Measurements from ENCODE around the gene UFD1.

UFD1 gene

DNA sequence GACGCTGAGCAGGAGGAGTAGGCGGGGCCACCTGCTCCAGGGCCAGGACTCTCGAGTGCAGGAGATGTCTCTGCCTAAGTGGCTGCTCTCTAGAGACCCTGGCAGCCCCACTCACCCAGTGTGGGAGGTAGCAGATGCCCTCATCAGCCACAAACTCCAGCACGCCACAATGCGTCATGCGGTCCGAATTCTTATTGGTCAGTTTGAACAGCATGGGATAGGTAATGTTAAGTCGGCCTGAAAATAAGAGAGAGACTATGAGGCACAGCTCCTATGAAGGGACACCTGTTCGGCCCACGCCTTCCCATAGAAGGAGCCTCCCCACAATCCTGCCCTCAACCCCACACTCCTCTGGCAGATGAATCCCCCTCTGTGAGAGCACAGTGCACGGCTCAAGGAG lies 7.4 kb downstream of the UFD1 start:
- no peak for DNase-seq (ENCODE audit: low spot score)

DNA sequence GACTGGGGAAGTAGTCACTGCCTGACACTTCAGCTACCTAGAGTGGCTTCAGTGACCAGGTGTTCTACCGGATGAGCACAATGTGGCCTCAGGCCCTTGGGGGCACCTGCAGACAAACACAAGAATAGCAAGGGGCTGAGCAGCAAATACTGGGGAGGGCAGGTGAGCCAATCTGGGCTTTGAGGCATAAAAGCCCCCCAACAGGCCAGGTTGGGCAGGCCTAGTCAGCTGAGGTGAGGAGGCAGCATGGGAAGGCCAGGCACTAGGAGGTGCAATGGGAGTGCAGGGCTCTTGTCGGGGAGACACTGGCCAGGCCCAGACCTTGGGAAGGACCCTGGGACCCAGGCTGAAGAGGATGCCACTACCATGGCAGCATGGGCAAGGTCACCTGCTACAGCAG lies 9.0 kb downstream of the UFD1 start:
- DNase-seq (ENCODE audit: low spot score) = no peak

DNA sequence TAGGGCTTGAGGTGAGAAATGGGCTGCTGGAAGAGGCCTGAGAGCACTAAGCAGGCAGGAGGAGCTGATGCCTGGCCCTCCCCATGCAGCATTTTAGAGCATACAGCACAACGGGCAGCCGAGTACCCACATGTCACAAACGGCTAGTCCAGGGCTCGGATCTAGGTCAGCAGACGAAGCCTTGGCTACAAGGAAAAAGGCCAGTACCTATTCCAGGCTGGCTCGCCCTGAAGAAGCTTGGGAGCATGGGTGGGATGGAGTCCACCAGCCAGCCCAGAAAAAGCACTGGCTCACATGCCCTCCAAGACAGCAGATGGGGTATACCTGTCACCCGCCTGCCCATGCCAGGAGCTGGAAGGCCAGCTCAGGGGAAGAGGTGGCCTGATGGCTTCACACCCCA lies 9.6 kb downstream of the UFD1 start:
- no peak for DNase-seq (ENCODE audit: low spot score)

DNA sequence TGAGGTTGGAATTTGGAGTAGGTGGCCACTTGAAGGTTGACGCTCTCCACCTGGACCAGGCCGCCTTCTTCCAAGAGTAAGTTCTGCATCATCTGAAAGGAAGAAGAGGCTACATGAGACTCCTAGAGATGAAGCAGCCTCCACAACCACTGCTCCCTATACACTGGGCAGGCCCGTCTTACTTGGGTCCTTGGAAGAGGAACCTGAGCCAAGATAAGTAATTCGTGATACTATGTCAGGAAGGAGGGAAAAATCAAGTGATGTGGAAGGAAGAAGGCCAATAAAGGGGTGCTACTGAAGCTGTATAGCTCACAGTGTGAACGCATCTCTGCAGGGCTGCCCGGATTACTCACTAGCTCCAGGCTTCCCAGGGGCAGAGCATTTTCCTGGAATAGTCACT lies 11.1 kb downstream of the UFD1 start:
- DNase-seq (ENCODE audit: low spot score) = no peak

DNA sequence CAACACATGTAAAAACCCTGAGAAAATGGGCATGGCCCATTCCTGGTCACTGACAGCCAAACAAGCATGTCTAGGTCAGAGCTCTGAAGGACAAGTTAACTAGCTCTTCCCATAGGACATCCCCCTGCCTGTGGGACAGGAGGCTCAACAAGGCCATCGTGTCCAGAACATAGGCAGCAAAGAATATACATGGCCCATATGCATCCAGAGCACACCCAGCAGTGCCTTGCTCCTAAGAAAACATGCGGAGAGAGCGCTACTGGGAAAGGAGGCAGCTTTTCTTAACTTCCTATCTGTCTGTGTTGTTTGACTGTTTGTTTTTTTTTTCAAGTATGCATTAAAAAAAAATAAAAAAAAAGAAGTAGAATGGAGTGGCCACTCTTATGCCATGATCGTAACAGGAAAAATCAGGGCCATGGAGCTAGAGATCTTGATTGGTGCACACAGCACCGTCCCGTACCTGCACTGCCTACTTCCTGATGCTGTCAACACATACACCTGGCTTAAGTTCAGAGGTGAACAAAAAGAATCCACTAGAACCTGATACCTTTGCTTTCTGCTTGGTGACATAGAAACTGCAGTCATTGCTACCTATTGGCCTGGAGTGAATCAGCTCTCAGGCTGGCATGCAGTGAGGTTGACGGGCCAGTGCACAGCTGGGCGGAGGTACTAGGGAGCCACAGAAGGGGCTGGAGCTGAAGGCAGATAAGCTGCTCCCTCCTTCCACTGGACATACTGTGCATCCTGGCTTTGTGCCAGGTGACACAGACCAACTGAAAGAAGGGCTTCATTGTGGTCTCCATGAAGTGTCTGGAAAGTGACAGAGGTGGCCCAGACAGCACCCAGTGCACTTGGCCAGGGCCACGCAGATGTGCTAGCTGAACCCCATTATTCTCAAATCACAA lies 11.9 kb downstream of the UFD1 start:
- no peak for DNase-seq (ENCODE audit: low spot score)

DNA sequence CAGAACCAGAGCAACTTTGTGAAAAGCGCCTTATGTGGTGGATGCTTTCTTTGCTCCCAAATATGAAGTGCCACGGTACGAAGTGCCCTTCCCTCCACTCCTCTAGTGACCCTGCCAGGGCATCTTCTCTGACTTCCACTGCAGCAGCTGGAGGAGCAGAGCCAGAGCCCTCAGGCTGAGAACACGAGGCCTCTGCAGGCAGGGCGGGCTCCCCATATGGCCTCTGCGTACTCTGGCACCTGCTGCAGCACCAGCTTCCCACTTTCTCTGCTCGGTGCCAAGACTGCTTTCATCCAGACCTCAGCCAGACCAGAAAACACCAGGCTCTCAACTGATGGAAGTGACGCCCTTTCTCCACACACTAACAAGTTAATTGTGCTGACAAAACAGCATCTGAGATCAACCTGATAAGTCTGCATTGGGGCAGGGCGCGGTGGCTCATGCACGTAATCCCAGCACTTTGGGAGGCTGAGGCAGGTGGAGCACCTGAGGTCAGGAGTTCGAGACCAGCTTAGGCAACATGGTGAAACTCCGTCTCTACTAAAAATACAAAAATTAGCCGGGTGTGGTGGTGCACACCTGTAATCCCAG lies 12.8 kb downstream of the UFD1 start:
- DNase-seq (ENCODE audit: low spot score) = no peak

DNA sequence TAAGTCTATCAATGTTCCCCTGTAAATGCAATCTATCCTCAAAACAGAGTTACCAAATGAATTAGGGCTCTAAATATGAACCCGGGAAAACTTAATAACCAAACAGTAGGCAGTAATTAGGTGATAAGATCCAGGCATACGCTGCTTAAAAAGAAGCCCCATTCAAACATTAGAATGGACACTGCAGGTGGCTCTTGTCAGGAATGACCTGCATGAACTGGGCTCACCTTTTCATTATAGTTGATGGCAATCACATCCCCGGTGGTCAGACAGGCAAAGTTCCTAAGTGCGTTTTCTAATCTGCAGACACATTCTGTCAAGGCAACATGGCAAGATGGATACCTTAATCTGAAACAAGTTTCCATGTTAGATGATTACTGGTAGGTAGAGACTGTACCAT lies 14.0 kb downstream of the UFD1 start:
- DNase-seq (ENCODE audit: low spot score) = no peak

DNA sequence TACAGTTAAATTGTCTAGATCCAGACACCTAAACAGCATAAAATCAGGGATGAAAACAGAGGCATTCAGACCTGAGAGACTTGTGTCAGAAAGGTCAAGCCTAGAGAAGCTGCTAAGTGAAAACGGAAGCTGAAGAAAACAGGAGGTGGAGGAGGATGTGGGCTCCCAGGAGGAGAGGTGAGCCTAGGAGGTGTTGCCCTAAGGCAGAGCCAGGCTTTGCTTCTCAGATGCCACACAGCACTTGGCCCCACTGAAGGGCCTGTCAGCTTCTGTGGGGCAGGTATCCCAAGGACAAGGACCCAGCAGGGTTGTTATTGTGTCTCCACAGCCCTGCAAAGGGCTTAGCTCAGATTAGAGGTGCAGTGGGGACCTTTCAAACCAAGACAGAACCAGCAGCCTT lies 14.4 kb downstream of the UFD1 start:
- no peak for DNase-seq (ENCODE audit: low spot score)

DNA sequence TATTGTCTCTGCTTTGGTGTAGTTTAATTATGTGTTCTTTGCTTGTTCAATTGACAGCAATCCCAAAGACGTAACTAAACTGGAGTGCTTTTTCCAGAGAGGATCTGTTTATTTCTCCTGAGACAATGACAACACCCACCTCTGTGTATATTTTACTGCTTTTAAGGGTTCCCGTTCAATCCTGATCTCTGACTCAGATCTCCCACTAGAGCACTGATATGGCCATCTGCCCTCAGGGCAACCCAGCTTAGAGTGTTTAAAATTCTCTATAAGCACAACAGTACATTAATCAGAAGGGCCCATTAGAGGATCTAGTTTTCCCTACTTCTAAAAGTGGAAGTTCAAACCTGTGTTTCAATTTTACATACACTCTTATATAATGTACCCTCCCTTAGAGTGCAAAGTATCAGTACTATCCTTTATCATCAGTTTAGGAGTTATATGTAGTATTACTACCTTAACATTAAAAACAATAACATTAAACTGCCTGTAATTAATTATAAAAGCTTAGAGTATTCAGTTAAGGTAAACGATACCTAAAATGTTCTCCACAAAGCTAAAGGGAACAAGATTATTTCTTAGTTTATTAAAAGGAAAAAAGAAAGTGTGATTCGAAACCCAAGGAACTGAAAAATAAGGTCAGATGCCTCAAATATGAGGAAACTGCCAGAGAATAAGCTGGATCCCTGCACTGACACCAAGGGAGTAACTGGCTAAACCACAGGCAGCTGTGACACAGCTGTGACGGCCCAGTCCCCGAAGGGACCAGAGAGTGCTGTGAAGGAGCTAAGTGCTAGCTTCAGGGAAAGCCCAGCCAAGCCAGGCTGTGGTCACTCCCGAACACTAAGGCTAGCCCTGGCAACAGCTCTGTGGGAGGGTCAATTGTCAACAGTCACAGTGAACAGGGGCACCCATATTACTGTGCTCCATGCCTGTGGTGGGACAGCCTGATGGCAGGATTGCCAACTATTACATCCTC lies 15.2 kb downstream of the UFD1 start:
- DNase-seq (ENCODE audit: low spot score) = peak; percentile 32

DNA sequence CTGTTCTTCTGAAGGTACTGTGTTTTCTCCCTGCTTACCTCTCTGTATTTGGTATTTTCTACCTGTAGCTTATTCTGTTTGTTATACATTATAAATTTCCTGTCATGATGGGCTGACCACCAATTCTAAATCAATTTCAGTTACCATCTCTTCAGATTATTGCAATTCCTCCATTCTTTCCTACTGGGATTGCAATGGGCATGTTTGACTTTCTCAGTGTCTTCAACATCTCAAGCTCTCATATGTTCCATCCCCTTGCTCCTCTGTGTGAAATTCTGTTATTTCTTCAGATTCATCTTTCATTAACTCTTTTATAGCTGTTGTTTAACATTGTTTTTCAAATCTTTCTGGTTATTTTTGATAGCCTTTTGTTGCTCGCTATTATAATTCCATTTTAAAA lies 16.0 kb downstream of the UFD1 start:
- no peak for DNase-seq (ENCODE audit: low spot score)

DNA sequence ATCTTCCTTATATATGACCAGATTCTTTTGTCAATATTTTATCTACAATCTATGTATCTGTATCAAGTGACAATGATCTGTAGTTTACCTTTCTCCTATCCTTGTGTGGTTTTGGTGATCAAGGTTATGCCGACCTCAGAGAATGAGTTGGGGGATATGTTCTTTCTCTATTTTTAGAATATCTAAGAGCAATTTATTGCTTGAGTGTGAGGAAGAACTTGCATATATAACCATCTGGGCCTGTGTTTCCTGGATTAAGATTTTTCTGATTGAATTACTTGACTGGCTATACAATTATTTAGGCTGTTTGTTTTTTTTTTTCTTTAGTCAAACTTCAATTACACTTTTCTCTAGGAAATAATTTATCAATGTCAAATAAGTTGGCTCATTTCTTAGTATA lies 17.5 kb downstream of the UFD1 start:
- DNase-seq (ENCODE audit: low spot score) = no peak

DNA sequence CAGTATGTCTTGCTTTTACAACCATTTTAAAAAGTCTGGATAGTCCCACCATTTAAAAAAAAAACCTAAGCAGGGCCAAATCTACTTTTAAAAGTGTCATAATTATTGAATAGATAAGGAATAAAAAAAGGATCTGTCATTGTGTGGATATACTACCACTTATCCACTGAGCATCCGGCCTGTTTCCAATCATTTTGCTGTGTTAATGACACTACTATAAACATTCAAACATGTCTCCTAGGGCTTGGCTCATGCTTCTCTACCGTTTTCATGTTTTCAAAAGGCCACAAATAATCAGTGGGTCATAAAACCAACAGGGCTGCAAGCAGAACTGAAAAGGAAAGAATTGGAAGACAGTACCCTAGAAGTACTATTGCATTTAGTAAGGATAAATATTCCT lies 19.0 kb downstream of the UFD1 start:
- no peak for DNase-seq (ENCODE audit: low spot score)

DNA sequence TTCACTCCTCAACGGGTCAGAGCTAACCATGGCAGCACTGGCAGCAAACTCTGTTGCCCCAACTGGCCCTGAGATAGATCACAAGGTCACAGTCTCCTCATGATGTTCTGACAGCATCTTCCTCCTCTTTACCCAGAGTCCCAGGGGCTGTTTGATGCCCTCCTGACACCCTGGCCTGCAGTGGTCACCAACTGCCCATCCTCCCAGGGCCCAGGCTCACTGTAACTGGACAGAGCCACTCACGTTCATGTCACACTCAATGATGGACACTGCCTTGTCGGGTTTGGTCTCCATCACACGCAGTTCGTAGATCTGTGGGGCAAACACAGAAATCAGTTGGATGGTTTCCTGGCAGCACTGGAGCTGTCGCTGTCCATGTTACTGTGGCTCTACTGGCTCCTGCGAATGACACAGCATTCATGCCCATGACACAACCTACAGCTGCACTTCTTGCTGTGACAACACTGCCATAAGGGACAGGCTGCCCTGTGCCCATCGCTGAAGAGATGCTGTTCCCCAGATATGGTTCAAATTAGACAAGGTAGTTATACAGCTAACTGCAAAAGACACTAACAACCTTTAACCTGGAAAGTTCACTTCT lies 21.1 kb downstream of the UFD1 start:
- DNase-seq (ENCODE audit: low spot score) = no peak

DNA sequence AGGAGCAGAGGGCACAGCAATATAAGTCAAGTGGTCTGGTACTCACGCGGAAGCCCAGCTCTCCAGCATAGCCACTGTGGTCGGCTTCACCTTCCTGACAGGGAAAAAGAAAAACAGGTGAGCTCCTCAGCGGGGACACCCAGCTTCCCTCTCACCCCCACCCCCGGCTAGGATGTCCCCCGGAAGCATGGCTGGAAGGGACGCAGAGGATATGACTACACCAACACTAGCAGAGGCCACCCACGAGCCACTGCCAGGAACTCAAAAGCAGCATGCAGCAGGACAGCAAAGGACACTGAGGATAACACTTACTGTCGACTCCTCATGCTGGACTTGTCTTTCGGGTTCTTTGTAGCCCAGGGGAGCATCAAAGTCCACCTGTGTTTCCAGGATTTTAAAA lies 22.5 kb downstream of the UFD1 start:
- DNase-seq (ENCODE audit: low spot score) = no peak

DNA sequence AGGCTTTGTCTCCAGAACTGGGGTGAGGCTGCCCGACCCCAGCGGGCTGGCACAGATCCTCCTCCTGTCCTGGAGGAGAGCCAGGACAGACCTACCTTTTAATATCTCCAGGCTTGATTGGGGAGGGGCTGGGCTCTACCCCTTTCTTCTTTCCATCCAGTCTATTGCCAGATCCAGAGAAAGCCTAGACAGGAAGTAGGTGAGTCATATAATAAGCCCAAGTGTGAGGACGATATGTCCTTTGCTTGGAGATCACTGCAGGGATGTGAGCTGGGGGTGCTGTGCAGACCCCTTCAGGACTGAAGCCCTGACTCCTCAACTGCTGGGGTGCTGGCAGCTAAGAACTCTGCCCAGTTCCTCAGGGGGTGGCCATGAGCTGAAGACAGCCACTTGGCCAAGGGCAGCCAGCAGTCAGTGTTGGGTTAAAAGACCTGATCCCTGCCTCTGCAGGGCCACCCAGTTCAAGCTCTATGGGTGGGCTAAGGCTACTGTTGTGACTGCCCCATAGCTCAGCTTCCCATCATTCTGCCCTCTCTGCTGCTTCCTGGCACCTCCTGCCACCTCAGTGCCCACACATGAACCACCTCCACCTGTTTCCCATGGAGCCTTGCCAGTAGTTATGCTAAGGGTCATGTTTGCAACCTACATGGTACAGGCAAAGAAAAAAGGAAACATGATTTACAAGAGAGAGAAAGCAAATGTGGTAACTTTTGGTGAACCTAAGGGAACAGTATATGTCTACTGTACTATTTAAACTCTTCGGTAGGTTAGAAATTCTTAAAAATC lies 23.2 kb downstream of the UFD1 start:
- DNase-seq (ENCODE audit: low spot score) = no peak

DNA sequence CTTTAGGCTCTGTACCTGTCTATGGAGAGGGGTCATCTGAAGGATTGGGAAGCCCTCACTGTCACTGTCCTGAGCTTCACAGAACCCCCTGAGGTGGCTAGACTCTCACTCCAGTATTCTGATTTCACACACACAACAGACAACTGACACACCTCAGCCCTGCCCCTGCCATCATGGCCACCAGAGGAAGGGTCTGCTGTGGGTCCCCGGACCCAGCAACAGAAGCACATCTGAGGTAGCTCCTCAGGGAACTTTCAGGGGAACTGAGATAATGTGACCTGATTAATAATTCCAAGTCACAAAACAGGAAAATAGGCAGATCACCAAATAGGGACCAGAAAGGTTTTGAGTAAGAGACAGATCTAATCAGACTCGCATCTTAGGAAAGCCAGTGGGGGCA lies 24.0 kb downstream of the UFD1 start:
- DNase-seq (ENCODE audit: low spot score) = no peak

DNA sequence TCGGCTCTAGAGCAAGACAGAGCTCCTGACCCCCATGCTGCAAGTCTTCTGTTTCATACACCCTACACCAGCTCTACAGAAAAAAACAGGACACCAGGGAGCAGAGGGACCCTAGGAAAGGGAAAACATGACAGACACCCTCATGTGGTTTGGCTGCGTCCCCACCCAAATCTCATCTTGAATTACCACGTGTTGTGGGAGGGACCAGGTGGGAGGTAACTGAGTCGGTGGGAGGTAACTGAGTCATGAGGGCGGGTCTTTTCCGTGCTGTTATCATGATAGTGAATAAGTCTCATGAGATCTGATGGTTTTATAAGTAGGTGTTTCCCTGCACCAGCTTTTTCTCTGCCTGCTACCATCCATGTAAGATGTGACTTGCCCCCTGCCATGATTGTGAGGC lies 24.8 kb downstream of the UFD1 start:
- no peak for DNase-seq (ENCODE audit: low spot score)

DNA sequence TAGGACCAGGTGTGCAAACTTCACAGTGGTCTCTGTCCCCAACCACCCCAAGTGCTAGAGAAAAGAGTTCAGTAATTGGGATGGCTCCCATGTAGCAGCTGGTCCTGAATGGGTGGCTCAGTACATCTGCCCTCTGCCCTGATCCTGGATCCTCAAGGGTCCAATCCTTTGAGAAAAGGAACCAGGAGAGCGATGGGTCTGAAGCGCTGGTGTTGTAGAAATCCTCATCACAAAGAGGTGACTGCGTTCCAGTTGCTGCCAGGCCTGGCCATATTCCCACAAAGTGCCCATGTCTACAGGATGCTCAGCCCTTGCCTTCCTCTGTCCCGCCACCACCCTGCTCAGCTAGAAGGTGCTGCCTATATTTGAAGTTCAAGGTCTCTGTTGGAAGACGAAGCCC lies 25.3 kb downstream of the UFD1 start:
- DNase-seq (ENCODE audit: low spot score) = no peak

DNA sequence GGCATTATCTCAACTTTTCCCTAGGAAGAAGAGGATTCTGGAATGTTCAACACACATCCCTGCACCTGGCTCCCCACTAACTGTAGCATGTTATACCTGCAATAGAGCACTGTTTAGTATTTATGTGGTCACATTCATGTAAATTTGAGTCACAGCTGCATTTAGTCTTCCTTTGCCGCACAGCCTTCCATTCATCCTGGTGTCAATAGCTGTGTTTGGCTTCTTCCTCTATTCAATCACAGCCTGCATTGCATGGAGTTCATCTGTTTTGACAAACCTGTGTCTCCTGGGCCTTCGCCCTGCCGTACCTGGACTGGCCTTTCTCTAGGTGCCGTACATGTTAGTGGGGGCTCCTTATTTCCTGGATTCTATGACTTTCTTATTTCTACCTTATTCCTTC lies 27.4 kb downstream of the UFD1 start:
- no peak for DNase-seq (ENCODE audit: low spot score)

DNA sequence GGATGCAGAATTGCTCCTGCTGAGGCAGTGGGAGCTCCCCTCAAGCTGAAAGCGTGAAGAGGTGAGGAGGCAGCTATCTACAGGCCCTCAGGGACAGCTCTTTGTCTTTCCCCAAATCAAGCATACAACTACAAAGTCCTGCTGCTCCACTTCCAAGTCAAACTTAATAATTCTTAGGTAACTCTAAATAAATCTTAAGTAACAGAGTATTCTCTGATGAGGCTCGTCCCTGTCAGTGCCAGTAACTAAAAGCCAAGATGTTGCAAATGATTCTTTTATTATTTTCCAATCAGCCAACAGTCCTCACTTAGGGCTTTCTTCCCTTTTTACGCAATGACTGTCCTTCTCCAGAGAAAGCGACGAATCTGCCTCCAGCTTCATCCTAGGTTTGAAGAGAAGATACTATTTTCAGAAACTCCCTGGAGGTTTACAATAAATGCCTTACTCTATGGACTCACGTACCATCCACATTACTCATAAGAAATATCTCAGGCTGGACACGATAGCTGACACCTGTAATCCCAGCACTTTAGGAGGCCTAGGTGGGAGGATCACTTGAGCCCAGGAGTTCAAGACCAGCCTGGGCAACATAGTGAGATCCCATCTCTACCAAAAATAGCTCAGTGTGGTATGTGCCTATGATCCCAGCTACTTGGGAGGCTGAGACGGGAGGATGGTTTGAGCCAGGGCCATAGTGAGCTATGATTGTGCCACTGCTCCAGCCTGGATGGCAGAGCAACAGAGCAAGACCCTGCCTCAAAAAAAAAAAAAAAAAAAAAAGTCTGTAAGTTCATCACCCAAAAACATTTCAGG lies 28.4 kb downstream of the UFD1 start:
- DNase-seq (ENCODE audit: low spot score) = no peak

DNA sequence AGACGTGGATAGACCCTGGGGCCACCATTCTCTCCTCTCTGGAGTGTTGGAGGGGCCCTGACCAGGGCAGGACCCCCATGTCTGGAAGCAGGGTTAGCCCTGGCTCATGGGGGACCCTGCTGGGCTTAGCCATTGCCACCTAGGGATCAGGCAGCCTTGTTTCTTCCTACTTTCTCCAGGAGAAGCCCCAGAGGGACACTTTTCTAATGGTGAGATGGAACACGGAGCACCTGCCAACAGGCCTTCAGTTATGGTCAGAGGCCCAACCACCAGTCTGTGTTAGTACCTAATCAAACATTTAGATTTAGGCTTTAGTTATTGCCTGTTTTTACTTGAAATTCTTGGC lies 29.6 kb downstream of the UFD1 start:
- no peak for DNase-seq (ENCODE audit: low spot score)
